ENCODE measurements around the gene ZACN.

GRCh38 chr17:76083536-76084182, 4.7 kb downstream of the ZACN start:
- no peak for TF ChIP-seq EP300 (IDR thresholded peaks at IDR 0.05)
- TF ChIP-seq CTCF (IDR thresholded peaks at IDR 0.05): no peak
- no peak for TF ChIP-seq MAFK (IDR thresholded peaks at IDR 0.05; ENCODE audit: partially characterized antibody)
